HT1080 (cell line): Measurements from ENCODE around the gene MYOZ2. TPM values are rescaled to one million over a fixed set of nuclear protein-coding genes. Genes with fewer than 3 reads are reported as not detected.

Source experiments
- DNase-seq: peaks from one replicate; pipeline ENCODE4 v3.0.0-alpha.2; 2015; ENCODE audit warnings: low read depth
- polyA plus RNA-seq, 2 experiments: library from polyadenylated mRNA; depleted of rRNA; stranded (reverse); fragments of >200 nt; gene quantifications; 2 replicates each; pipeline ENCODE4 v1.2.3, GENCODE V29; 2015
- total RNA-seq: library from RNA; depleted of rRNA; stranded (reverse); fragments of >200 nt; shearing (Covaris generic); gene quantifications from 2 replicates; pipeline ENCODE4 v1.2.3, GENCODE V29; 2014; rRNA removed

The MYOZ2 gene
- total RNA-seq, result not detected in 2 replicates
- 0.02 and 0.08 TPM in 2 replicates for polyA plus RNA-seq (2015; cell fraction: cytosol; rRNA removed)
- polyA plus RNA-seq (2015; cell fraction: nucleus; rRNA removed), result 0.06 TPM in 1 of 2 replicates, not detected in the other

DNA sequence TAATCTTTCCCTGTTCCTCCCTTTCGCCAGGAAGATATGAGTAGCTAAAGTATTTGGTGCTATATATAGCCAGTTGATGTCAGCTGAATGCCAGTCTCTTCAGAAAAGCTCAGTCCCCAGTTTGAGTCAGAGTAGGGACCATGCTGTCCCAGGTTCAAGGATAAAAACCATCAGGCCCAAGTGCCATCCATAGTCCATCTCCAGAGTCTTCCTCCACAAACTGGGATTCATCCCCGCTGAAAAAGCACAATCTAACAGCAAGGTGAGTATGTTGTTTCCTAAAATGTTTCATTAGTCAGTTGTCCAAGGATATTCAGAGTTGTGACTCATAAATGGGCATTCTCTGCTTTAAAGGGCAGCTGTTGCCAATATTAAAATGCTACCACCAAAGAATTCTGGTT is at the start of gene MYOZ2:
MYOZ2 (plus strand) TSS at position 112 of the 401 bp plus-strand sequence. CDS start 694 bp downstream, outside the sequence.
- DNase-seq, result peak; percentile 25

DNA sequence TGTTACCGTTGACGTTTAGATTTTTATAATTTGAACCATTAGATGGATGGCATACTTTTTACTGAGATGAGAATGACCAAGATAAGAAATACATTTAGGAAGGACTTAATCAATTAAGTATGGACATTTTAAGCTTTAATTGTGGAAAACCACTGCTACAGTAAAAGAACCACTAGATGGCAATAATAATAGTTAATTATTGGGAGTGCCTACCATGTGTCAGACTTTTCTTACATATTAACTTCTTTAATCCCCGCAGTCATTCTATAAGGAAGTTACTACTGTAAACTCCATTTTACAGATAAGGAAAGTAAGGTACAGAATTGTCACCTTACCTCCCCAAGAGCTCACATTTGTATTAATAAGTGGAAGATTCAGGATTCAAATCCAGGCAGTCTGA is 48.5 kb upstream of the MYOZ2 start:
- no peak for DNase-seq

DNA sequence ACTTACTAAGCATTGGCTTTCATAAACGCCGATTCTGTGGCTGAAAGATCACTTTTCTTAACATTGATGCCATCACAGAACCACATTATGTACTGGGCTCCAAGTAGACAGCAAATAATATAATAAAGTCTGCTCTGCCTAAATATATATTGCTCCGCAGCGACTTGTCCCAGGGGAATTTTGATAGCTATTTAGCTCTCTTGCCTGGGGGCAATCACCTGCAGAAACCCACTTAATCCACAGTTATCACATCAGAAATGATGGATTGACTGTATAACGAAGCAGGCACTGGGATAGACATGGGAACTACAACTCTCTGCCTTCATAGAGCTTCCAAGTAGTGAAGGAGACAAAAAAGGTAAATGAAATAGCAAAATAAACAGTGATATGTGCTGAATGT is 48.0 kb upstream of the MYOZ2 start:
- DNase-seq, result no peak

DNA sequence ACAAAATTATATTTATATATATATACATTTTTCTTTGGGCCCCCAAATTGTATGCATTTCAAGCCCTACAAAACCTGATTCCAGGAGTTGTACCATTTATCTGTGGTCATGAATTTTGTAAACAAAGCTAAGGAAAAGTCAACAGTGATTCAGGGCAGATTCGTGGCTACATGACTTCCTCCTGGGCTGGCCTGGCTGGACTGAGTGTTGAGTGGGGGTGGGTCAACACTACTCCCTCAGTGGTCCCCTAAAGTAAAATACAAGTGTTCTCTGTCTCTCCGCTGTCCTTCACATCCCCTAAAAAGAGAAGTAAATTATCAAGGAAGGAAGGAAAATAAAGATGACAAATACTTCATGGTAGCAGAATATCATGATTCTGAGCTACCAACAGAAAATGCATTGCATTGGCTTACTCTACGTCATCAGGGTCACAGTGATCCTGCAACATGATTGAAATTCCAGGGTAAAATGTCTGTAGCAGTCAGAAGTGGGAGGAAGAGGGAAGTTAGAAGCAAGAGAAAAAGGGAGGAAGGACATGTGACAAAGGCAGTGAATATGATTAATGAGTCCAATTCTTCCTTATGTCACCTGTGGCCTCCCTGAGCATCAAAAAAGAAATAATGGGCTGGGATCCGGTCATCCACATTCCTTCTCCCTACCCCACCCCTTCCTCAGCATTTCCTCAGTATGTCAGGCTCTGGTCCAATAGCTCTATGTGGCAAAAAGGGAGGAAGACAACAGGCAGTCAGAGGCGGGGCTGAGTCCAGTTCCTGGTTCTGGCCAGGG is 42.4 kb upstream of the MYOZ2 start:
- no peak for DNase-seq

DNA sequence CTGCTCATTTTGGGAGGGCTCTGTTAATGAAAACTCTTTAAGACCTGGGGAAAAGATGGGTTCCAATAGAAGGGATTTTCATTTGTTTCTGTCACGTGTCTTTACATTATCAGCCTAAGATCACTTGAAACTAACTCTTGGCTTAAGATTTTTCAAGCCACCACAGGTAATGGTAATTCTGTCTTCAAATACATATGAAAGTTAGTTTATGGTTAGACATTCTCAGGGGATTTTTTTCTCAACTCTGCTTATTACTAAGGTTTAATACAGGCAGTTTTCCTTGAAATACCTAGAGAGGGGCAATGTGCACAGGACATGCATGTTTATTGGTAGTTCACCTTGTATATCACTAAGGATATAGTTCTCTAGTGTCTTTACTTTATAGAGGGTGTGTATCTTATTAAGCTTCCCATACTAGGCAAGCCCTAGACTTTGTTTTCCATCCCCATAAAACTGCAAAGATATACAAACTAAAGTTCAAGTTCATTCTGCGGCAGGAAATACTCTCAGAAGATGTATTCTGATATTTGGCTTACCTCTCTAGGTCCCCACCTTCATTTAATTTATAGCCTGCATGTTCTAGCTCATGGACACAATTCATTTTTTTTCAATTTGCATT is 38.2 kb upstream of the MYOZ2 start:
- DNase-seq, result no peak

DNA sequence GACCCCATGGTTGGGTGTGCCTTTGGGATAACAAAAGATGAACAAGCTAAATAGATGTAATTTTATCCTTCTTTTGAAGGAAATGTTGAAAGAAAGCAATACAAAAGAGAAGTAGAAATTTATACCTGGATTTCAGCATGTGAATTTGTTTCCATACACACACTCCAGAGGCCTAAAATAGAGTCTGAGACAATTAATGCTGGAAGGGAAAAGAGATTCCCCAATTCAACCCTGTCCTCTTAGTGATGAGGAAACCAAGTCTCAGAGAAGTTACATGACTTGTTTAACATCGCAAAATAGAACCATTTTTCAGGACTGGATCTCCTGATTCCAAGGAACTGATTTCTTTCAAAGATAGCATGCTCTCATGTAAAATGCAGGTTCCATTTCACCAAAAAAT is 37.3 kb upstream of the MYOZ2 start:
- no peak for DNase-seq

DNA sequence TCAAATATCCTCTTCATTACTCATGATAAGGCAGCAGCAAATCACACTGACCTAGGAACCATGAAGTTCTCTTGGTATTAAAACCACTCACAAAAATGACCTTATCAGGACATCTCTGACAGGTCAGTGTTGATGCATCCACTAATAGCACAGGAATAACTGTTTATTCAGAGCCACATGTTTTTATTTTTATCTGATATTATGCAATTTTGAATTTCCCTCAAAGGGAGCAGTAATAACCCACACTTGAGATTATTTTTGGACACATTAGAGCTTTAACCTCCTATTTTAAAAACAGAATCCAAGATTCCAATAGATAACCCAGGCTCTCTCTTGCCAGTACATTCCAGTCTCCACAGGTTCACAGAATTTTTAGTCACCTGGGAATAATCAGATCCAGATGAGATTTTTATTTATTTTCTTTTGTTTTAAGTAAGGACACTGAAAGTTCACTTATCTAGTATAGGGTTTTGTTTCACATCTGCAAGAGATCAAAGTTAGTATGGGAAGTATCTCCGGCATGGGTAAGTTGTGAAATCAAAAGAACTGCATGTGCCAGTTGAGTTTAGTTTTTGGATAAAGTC is 36.3 kb upstream of the MYOZ2 start:
- no peak for DNase-seq

DNA sequence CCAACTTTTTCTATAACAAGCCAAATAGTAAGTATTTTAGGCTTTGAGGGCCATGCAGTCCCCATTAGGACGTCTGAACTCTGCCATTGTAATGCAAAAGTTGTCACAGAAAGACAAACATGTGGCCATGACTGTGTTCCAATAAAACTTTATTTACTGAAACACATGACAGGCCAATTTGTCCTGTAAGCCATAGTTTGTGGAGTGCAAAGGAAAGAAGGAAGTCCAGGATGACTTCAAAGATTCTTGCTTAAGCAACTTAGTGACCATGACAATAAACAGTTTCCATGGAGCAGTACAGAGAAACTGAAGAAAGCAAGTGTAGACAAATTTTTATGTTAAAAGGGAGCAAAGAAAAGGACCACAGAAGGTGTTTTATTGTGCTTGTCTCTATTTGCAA is 35.0 kb upstream of the MYOZ2 start:
- no peak for DNase-seq

DNA sequence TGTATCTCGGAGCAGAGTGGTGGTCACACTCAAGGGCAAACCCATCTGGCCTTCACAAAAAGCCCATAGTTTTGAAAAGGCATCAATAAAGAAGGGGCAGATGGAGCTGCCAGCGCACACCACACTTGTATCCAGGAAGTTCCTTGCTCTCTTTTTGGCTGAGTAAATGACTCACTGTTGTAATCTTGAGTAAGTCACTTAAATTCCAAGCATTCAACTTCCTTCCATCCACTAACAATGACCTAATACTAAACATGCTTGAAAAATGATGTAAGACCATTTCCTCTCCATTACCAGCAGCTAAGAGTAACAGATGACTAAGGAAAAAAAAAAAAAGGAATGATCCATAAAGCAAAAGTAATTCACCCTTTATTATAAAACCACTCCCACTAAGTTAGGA is 32.4 kb upstream of the MYOZ2 start:
- peak; percentile 99 for DNase-seq

DNA sequence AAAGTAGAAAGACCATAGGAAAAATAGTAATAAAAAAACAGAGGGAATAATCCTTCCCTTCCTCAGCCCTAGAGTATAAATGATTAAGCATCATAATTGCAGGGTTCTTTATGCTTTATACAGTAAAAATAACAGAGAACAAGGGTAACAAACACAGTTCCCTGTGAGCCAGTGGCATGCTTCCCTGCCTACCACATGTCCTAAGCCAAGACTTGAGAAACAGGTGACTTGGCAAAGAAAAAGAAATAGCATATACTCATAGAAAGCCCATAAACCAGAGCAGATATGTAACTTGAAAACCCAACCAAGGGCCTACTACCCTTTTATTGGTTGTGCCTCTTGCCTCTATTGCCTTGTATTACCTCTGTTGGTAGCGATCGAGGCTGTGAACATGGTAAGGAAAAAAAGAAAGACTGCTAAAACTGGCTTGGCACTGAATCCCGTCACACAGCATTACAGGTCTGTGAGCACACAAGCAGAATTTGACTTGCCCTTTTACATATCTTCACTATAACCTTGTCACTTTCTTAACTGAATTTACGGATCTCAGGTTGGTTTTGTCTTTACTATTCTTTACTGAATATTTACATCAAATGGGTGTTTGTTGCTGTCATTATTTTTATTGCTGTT is 30.9 kb upstream of the MYOZ2 start:
- DNase-seq, result no peak

DNA sequence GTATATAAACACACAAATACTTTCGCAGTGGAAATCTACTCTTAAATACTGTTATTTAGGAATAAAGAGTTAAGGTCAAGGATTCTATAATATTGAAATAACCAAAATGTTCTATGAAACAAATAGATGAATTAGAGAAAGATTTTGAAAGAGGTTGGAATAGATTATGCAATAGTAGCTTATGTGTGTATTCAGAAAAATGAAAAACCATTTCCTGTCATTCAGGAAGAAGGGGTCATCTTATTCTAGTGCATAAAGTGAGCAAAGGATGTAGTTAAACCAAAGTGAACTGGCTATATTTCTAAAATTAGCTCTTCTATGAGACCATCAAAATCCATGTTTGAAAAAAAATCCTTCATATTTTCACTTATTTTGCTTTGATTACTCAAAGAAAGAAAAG is 30.0 kb upstream of the MYOZ2 start:
- DNase-seq, result no peak

DNA sequence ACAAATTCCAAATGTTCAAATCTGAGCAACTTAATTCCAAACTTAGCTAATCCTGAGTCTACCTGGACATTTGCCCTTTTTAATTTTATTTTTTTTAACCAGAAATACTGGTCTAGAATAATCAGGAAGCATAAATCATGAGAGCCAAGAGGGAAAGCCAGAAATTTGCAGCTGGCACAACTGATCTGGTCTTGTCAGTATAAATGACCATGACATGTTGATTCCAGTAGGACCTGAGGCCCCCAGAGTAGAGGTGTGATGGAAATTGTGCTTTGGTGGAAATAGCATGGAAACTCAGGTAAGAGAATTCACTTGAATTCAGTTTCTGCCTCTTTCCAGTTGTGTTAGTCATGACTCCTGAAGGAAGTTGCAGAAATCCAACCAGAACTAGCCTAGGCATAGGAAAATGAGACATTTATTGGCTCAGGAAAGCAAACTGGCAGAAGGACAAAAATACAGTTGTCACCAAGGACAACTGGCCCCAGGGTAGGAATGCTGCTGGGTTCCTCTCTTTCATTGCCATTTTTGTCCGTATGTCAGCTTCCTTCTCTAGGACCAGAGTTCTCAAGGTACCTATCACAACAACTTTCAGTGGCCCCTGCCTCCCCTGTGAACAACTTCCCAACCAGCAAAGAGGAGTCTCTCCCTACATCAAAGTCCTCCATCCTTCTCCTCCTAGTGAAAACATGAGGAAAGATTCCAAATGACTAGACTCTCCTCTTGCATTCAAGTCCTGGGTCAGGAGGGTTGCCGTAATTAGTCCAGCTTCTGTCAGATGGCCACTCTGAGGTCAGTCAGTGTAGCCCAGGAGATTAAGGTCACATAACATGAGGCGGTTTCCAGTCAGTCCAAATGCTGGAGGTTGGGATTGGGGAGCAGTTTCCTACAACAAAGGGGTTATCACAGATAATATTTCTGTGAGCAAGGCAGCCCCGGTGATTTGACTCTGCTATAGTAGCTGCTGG is 29.3 kb upstream of the MYOZ2 start:
- DNase-seq, result peak; percentile 64

DNA sequence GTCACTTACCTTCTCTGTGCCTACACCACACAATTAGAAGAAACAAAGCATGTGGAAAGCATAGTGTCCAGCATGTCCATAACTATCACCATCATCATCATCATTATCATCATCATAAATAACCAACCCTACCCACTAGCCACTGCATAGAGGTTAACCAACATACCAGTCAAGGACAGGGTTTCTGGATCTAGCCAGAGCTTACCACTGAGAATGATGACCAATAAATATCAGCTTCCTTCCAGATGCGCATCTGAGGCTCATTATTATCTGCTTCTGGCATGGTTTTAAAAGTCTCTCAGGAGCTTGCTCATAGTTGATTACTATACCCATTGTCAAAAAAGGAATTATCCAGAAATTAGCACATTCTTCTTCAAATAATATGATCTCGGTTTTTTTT is 25.5 kb upstream of the MYOZ2 start:
- no peak for DNase-seq

DNA sequence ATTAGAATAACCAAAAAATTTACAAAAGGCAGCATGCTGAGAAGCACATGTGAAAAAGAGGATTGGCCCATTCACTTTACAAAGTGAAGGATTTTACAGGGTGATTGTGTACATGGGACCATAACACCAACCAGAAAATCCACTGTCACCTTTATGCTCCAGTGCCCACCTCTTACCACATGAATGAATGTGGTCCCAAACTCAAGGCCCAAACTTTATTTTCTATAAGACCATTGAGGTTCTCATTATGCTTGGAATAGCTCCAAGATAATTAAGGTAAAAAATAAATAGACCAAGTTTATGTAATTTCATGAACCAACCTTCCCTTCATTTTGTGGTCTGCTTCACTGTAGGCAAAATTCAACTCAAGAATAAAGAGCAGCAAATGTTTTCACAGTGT is 24.3 kb upstream of the MYOZ2 start:
- no peak for DNase-seq

DNA sequence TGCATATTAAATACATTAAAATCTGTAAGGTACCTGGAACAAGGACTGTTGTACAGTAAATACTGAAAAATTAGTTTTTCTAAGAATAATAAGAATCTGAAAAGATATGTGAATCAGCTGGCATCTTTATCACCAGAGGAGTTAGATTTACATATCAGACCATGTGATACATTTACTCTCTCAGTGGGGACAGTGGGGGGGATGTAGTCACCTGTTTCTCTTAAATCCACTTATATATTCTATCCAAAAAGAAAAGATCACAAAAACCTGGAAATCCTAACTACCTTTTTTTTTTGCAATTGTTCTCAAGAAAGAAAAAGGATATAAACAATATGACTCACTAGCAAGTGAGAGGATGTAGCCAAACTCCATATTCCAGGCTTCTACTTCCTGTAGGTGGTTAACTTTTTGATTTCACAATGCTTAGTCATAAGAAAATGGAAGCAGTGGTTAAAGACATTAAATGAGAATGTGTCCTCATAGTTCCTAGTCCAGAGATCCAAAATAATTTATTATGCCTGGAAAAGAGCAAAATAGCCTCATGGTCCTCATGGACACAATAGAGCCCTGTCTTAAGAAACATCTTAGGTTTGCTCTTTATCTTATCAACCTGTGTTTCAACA is 22.5 kb upstream of the MYOZ2 start:
- DNase-seq, result peak; percentile 95

DNA sequence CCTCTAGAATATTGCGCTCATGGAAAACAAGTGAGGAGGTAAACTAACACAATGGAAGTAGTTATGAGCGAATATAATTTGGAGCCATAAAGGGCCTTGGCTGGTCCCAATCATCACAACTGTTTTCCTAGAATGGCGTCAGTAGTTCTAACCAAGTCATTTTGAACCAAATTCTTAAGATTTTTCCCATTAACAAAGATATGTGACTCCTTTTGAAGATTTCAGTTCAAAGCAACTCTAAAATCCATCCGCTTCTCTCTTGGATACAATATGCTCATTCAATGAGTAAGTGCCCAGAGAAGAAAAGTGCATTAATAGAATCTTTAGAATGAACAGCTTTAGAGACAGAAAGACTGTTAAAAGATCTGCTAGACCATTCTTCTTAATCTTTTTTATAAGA is 19.6 kb upstream of the MYOZ2 start:
- DNase-seq, result no peak

DNA sequence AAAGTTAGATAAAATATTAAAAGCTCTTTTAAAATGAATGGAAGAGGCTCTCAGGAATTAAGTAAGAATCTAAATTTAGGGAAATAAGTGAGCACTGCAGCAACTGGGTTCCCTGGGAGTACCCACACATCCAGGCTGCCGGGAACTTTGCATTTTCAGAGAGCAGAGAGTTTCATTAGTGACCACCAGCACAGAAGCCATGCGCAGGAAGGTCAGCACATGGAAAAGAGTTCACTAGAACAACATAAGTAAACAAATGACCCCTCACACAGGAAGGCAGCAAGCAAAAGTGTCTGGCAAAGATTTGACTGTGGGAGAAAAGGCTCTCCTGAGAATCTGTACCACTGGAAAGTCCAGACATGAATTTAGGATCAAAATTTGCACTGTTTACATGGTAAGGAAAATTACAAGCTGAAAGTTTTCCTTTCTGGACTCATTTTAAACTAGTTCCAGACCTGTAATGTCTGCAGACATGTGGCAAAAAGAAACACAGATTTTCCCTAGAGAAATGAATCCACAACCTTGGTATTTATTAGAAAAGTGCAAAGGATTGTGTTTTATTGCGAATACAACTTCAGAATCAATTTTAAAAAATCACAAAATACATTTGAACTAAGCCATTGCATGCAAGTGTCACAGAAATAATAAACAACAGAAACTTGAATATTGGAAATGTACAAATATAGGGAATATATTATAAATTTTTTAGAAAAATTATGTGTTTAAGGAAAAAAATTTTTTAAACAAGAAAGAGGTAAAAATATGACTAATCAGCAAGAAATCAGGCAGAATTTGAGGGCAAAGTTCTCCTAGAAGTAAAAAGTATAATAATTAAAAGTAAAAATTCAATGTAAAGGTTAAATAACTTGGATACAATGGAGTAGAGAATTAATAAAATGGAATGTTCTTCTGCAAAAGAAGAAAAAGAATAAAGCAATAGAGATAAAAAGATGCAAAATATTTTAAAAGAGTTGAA is 18.4 kb upstream of the MYOZ2 start:
- DNase-seq, result no peak

DNA sequence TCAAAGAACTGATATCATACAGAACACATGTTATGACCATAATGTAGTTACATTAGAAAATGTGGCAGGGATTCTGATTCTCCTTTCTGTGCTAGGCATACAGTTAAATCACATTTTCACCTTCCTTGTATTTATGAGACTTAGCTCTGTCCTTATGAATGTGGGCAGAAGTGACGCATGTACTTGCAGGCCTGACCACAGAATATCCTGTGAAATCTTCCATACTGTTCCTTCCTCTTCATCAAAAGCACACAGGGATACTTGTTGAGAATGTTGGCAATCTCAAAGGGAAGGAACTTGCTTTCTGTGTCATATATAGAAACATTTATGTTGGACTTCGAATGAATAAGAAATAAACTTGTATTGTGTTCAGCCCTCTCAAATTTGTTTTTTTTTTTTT is 17.2 kb upstream of the MYOZ2 start:
- peak; percentile 75 for DNase-seq

DNA sequence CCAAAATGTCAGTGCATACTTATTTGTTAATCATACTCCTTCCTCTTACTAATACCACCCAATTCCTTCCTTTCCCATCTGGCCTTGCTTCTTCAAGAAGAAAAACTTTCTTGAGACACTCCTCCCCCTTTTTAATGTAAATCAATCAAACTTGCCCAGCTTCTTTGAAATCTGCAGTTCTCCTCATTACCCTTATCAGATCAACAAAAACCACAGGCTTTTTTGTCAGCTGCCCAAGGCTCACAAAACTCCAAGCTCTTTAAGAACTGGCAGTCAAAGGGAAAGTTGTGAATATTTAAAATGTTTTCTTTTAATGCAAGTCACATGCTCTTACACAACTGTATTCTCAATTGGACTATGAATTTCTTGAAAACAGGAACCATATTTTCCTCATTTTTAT is 11.3 kb upstream of the MYOZ2 start:
- DNase-seq, result no peak
